Lung (tissue), 12 donors: ENCODE measurements around the gene CAV2. TPM values are rescaled to one million over a fixed set of nuclear protein-coding genes. Genes with fewer than 3 reads are reported as not detected.
A peak's percentile ranks its signal among the peaks of the same experiment; 100 is the strongest.

Experiments used
- ATAC-seq: fragments of 200-7000 bp; cut with Tn5 transposase; one replicate; pipeline ENCODE4 v1.9.1; 2020; ENCODE audit warnings: moderate number of reproducible peaks; ENCODE audit not compliant: insufficient read depth, low FRiP score
- DNase-seq, 3 donors: peaks; one replicate each; pipeline ENCODE4 v3.0.0-alpha.2; 2013 to 2017
- H3K27ac ChIP-seq, 2 donors: one replicate each; pipeline ENCODE4 v1.5.1; 2013; ENCODE audit warnings: mild to moderate bottlenecking in 2 of 2, moderate library complexity in 2 of 2, control low read depth in 1 of 2, inconsistent platforms in 1 of 2, low read depth in 1 of 2, low read length in 1 of 2
- H3K27me3 ChIP-seq, 3 donors: one replicate each; pipeline ENCODE4 v1.5.1; 2013; ENCODE audit warnings: low read length in 2 of 3; ENCODE audit not compliant: control insufficient read depth in 3 of 3, insufficient read depth in 3 of 3
- H3K36me3 ChIP-seq, 4 donors: one replicate each; pipeline ENCODE4 v1.5.1; 2013; ENCODE audit warnings: low read length in 4 of 4, mild to moderate bottlenecking in 1 of 4, moderate library complexity in 1 of 4; ENCODE audit not compliant: control insufficient read depth in 4 of 4, insufficient read depth in 4 of 4
- H3K4me1 ChIP-seq, 5 donors: one replicate each; pipeline ENCODE4 v1.5.1; 2013; ENCODE audit warnings: low read length in 5 of 5, mild to moderate bottlenecking in 2 of 5, moderate library complexity in 1 of 5; ENCODE audit not compliant: control insufficient read depth in 5 of 5, insufficient read depth in 5 of 5
- H3K4me3 ChIP-seq: one replicate; pipeline ENCODE4 v1.5.1; 2013; ENCODE audit warnings: mild to moderate bottlenecking, control low read depth, moderate library complexity
- H3K9ac ChIP-seq, 2 donors: one replicate each; pipeline ENCODE4 v1.5.1; 2013; ENCODE audit warnings: low read length in 2 of 2, control low read depth in 1 of 2; ENCODE audit not compliant: insufficient read depth in 1 of 2
- H3K9me3 ChIP-seq, 4 donors: one replicate each; pipeline ENCODE4 v1.5.1; 2013; ENCODE audit warnings: low read length in 3 of 4, mild to moderate bottlenecking in 1 of 4, moderate library complexity in 1 of 4; ENCODE audit not compliant: control insufficient read depth in 4 of 4, insufficient read depth in 3 of 4
- CTCF ChIP-seq: IDR thresholded peaks from 2 replicates; pipeline ENCODE4 v1.5.1; 2012; ENCODE audit warnings: mild to moderate bottlenecking; ENCODE audit errors: control extremely low read depth, extremely low read depth
- WGBS, 2 donors: extraction: QIAGEN DNeasy Blood & Tissue Kit; methylation state at CpG; one replicate each; pipeline ENCODE4 v1.1.7; 2013; 5-methylcytosine and 5-hydroxymethylcytosine counted together
- polyA plus RNA-seq, 2 donors: library from polyadenylated mRNA; stranded (reverse); fragments of 200-250 nt; gene quantifications; one replicate each; pipeline ENCODE4 v1.2.1, GENCODE V29; 2013
- total RNA-seq, 2 donors: library from RNA; depleted of rRNA in 1 of 2; stranded (reverse); fragments of >200 nt in 1 of 2; gene quantifications; one replicate each; pipeline ENCODE4 v1.2.1, GENCODE V29; 2014 to 2021
- donor health status: control.
- donor health status: control.
- donor health status: Bipolar disorder and iron deficiency.
- donor health status: healthy.
- donor health status: DM: yes; HTN: yes; CAD: no.

Gene CAV2
- total and polyA plus RNA-seq, 4 donors = 57.9 to 214 (median 106) TPM

- no peak overlapping the region for H3K4me3 ChIP-seq
- no peak overlapping the region for H3K9ac ChIP-seq
- ATAC-seq (no peak), DNase-seq (peak in 2 of 3 donors; percentile 53 to 72)
- 35 to 56% methylated on average over 1 of the region's 1 CpG for WGBS, 2 donors
- H3K4me1 ChIP-seq = peaks cover 0 to 25% (median 3%) of the 10 kb centered on the region in 5 donors
- H3K36me3 ChIP-seq = no peaks in the 10 kb centered on the region
- H3K27ac ChIP-seq = no peak overlapping the region
- H3K9me3 ChIP-seq = no peaks in the 10 kb centered on the region
- TF ChIP-seq CTCF = no peak
- H3K27me3 ChIP-seq = no peaks in the 10 kb centered on the region
Observed at GRCh38 chr7:116493449-116493848, 6.1 kb upstream of the CAV2 start.

- DNase-seq = no peak
- WGBS, 2 donors = 66 to 88% methylated on average over 2 of the region's 2 CpGs
- Histone ChIP-seq H3K27ac (no peak overlapping the region), H3K9me3 (no peaks in the 10 kb centered on the region), H3K4me3 (no peak overlapping the region), H3K27me3 (no peaks in the 10 kb centered on the region), H3K4me1 (peaks cover 0 to 28% (median 4%) of the 10 kb centered on the region in 5 donors), H3K9ac (no peak overlapping the region), H3K36me3 (no peaks in the 10 kb centered on the region)
- no peak for ATAC-seq
- no peak for TF ChIP-seq CTCF
Observed at GRCh38 chr7:116494472-116494871, 5.1 kb upstream of the CAV2 start.

GRCh38 chr7:116495736-116496135, 3.8 kb upstream of the CAV2 start:
- Histone ChIP-seq H3K4me3 (no peak overlapping the region), H3K4me1 (peaks cover 0 to 30% (median 4%) of the 10 kb centered on the region in 5 donors), H3K27me3 (no peaks in the 10 kb centered on the region), H3K27ac (peak overlapping the region in 1 of 2 donors; percentile 57), H3K36me3 (no peaks in the 10 kb centered on the region), H3K9me3 (no peaks in the 10 kb centered on the region), H3K9ac (no peak overlapping the region)
- no peak for ATAC-seq
- DNase-seq = no peak
- TF ChIP-seq CTCF = no peak
- 93% methylated on average over 1 of the region's 1 CpG for WGBS, 2 donors

- H3K27ac ChIP-seq = no peak overlapping the region
- no peaks in the 10 kb centered on the region for H3K36me3 ChIP-seq
- no peaks in the 10 kb centered on the region for H3K27me3 ChIP-seq
- no peak overlapping the region for H3K9ac ChIP-seq
- H3K4me3 ChIP-seq = no peak overlapping the region
- H3K4me1 ChIP-seq = peaks cover 0 to 37% (median 7%) of the 10 kb centered on the region in 5 donors
- DNase-seq (no peak), ATAC-seq (no peak)
- no peak for TF ChIP-seq CTCF
- 96 to 97% methylated on average over 6 of the region's 6 CpGs for WGBS, 2 donors
- no peaks in the 10 kb centered on the region for H3K9me3 ChIP-seq
Observed at GRCh38 chr7:116496653-116497052, 2.9 kb upstream of the CAV2 start.
